Suprapubic skin (tissue), 4 donors: ENCODE results near the gene TSPOAP1. TPM values are rescaled to one million over a fixed set of nuclear protein-coding genes. Genes with fewer than 3 reads are reported as not detected.

Experiments used
- DNase-seq, 2 donors: peaks; one replicate each; pipeline ENCODE4 v3.0.0-alpha.2; 2019; ENCODE audit warnings: low spot score in 2 of 2
- H3K27ac ChIP-seq: fragments of 200-600 bp; sonication (generic); one replicate; pipeline ENCODE4 v1.5.1; 2019
- H3K27me3 ChIP-seq: fragments of 200-600 bp; sonication (generic); one replicate; pipeline ENCODE4 v1.5.1; 2019
- H3K36me3 ChIP-seq: fragments of 200-600 bp; sonication (generic); one replicate; pipeline ENCODE4 v1.5.1; 2019
- H3K4me1 ChIP-seq: fragments of 200-600 bp; sonication (generic); one replicate; pipeline ENCODE4 v1.5.1; 2019
- H3K4me3 ChIP-seq: fragments of 200-600 bp; sonication (generic); one replicate; pipeline ENCODE4 v1.5.1; 2019; ENCODE audit warnings: mild to moderate bottlenecking
- H3K9me3 ChIP-seq: fragments of 200-600 bp; sonication (generic); one replicate; pipeline ENCODE4 v1.5.1; 2019
- CTCF ChIP-seq, 2 donors: fragments of 200-600 bp in 1 of 2; fragments of 450-650 bp in 1 of 2; sonication (generic) in 1 of 2; IDR thresholded peaks; one replicate each; pipeline ENCODE4 v1.5.1; 2016 to 2019; ENCODE audit warnings: antibody characterized with exemption in 2 of 2, mild to moderate bottlenecking in 1 of 2, moderate library complexity in 1 of 2
- EP300 ChIP-seq: sonication (generic); formaldehyde crosslinking; IDR thresholded peaks from one replicate; pipeline ENCODE4 v1.6.1; 2017; ENCODE audit warnings: antibody characterized with exemption
- POLR2A ChIP-seq, 2 donors: fragments of 450-650 bp; IDR thresholded peaks; one replicate each; pipeline ENCODE4 v1.6.1; 2017; ENCODE audit warnings: antibody characterized with exemption in 2 of 2, mild to moderate bottlenecking in 2 of 2, moderate library complexity in 2 of 2
- POLR2AphosphoS5 ChIP-seq, 3 donors: sonication (generic); formaldehyde crosslinking; IDR thresholded peaks; one replicate each; pipeline ENCODE4 v1.6.1; 2017; ENCODE audit warnings: antibody characterized with exemption in 3 of 3
- WGBS: methylation state at CpG from one replicate; pipeline ENCODE4 v1.1.5; 2018; 5-methylcytosine and 5-hydroxymethylcytosine counted together
- total RNA-seq, 4 donors: library from RNA; depleted of rRNA; stranded (reverse); fragments of >200 nt; gene quantifications; one replicate each; pipeline ENCODE4 v1.1.0, GENCODE V29; 2016

The TSPOAP1 gene
- total RNA-seq, 4 donors from 2014 or later = 6.8 to 26.9 (median 12.4) TPM

DNA sequence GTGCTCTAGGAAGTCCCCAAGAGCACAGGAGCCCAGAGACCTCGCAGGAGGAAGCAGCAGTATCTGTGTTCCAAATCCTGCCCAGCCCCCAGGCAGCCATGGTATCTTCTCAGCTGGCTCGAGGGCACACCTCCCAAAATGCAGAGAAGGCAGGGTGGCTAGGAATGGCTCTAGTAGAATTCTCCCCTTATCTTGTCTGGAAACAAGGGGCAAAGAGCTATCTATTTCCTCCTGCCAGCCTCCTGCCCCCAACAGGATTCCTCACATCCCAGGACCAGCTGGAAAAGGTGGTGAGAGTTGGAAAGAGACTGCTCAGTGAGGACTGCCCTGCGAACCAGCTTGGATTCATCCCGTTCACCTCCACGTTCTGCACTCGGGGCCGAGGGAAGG, 8.6 kb upstream of the TSPOAP1 start:
- DNase-seq = peak in 1 of 2 donors; percentile 54
- WGBS = 26% methylated on average over 7 of the region's 7 CpGs
- H3K4me1 ChIP-seq = peaks cover 53% of the 10 kb centered on the region
- H3K36me3 ChIP-seq = no peaks in the 10 kb centered on the region
- no peaks in the 10 kb centered on the region for H3K9me3 ChIP-seq
- no peaks in the 10 kb centered on the region for H3K27me3 ChIP-seq
- TF ChIP-seq CTCF (IDR thresholded peaks at IDR 0.05) (no peak), POLR2AphosphoS5 (IDR thresholded peaks at IDR 0.05) (no peak), POLR2A (IDR thresholded peaks at IDR 0.05) (no peak), EP300 (no peak)
- peak overlapping the region; percentile 79 for H3K27ac ChIP-seq
- peak overlapping the region; percentile 17 for H3K4me3 ChIP-seq

DNA sequence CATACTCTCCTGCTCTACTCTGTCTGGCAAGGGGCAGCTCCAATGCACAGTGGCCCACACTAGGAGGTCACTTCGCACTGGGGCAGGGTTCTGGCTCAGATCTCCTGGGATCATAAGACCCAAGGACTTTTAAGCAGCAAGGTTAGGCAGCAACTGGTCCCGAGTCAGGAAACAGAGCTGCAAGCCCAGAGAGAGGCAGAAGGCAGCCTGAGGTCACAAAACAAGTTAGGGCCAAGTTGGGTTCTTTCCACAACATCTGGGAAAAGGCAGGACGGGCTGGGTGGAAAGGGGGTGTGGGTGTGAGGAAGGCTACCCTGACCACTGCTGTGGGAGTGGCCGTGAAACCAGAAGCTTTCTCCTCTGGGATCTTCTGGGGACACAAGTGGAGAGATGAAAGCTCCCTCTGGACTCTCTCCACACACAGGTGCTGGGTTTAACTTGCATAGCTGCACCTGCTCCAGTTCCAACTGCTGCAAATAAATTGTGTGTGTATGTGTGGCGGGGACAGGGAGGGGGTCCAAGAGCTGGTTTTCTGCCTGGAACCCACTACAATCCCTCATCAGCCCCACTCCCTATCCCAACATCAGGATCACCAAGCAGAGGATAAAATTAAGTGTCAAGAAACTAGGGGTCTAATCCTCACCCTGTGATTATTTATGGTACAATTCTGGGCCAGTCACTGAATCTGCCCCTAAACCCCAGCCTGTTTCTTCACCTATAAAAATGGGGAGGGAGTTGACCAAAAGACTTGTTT, 8.0 kb upstream of the TSPOAP1 start:
- H3K4me1 ChIP-seq = peaks cover 53% of the 10 kb centered on the region
- no peak overlapping the region for H3K4me3 ChIP-seq
- TF ChIP-seq POLR2AphosphoS5 (IDR thresholded peaks at IDR 0.05) (no peak), POLR2A (IDR thresholded peaks at IDR 0.05) (no peak)
- WGBS = 31% methylated on average over 4 of the region's 5 CpGs
- H3K27ac ChIP-seq = peak overlapping the region; percentile 79
- no peaks in the 10 kb centered on the region for H3K36me3 ChIP-seq
- H3K27me3 ChIP-seq = no peaks in the 10 kb centered on the region
- H3K9me3 ChIP-seq = no peaks in the 10 kb centered on the region
- DNase-seq = peak in 1 of 2 donors; percentile 59

DNA sequence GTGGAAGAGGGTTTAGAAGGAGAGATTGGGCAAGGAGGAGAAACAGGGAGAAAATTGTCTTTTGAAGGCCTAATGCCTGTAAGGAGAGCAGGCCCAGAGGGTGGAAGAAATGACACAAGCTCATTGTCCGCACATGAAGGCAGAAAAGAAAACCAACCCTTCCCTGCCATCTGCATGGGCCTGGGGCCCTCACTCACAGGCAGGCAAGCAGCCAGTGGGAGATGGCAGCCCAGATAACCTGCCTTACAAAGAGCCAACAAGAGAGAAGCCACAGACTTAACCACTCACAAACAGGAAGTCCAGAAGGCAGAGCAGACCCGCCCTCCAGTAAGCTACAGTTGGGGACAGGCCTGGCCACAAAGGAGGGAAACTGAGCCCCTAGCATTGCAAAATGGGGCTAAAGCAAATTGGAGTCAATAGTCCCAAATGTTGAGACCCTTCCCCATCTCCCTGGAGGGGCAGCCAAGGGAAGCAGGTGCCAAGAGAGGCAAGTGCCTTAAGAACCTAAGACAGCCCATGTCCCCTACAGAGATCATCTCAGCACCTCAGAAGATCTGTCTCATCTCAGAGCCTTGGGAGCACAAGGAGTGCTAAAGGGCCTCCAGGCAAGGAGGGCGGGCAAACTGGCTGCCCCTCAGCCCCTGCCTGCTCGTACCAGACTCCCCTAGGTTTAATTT, 7.3 kb upstream of the TSPOAP1 start:
- Histone ChIP-seq H3K27me3 (no peaks in the 10 kb centered on the region), H3K9me3 (no peaks in the 10 kb centered on the region), H3K4me3 (no peak overlapping the region), H3K27ac (peak overlapping the region; percentile 79), H3K36me3 (no peaks in the 10 kb centered on the region), H3K4me1 (peaks cover 53% of the 10 kb centered on the region)
- no peak for TF ChIP-seq CTCF (IDR thresholded peaks at IDR 0.05)
- no peak for TF ChIP-seq EP300
- TF ChIP-seq POLR2AphosphoS5 (IDR thresholded peaks at IDR 0.05) = no peak
- TF ChIP-seq POLR2A (IDR thresholded peaks at IDR 0.05) = no peak
- DNase-seq = peak in 1 of 2 donors; percentile 56
- WGBS = 47% methylated on average over 2 of the region's 4 CpGs

- H3K27me3 ChIP-seq = no peaks in the 10 kb centered on the region
- H3K36me3 ChIP-seq = no peaks in the 10 kb centered on the region
- peak in 1 of 2 donors; percentile 58 for DNase-seq
- peaks cover 53% of the 10 kb centered on the region for H3K4me1 ChIP-seq
- WGBS = 56% methylated on average over 6 of the region's 10 CpGs
- TF ChIP-seq CTCF (IDR thresholded peaks at IDR 0.05) (no peak), POLR2AphosphoS5 (IDR thresholded peaks at IDR 0.05) (no peak), POLR2A (IDR thresholded peaks at IDR 0.05) (no peak), EP300 (no peak)
- no peak overlapping the region for H3K4me3 ChIP-seq
- H3K9me3 ChIP-seq = no peaks in the 10 kb centered on the region
- H3K27ac ChIP-seq = peak overlapping the region; percentile 79
Observed at GRCh38 chr17:58335061-58335731, 6.6 kb upstream of the TSPOAP1 start.

GRCh38 chr17:58334661-58335060, 6.1 kb upstream of the TSPOAP1 start:
- H3K4me1 ChIP-seq = peaks cover 53% of the 10 kb centered on the region
- 84% methylated on average over 8 of the region's 9 CpGs for WGBS
- H3K27ac ChIP-seq = peak overlapping the region; percentile 34

More at GRCh38 chr17:58334661-58335060, 6.1 kb upstream of the TSPOAP1 start:
- H3K4me3 ChIP-seq = no peak overlapping the region
- no peaks in the 10 kb centered on the region for H3K27me3 ChIP-seq
- no peaks in the 10 kb centered on the region for H3K36me3 ChIP-seq
- H3K9me3 ChIP-seq = no peaks in the 10 kb centered on the region
- DNase-seq = peak in 1 of 2 donors; percentile 52
- no peak for TF ChIP-seq CTCF (IDR thresholded peaks at IDR 0.05)
- TF ChIP-seq EP300 = no peak
- TF ChIP-seq POLR2AphosphoS5 (IDR thresholded peaks at IDR 0.05) = no peak
- TF ChIP-seq POLR2A (IDR thresholded peaks at IDR 0.05) = no peak
